Keratinocyte (primary cell): ENCODE results near the gene ARID5A. TPM values are rescaled to one million over a fixed set of nuclear protein-coding genes. Genes with fewer than 3 reads are reported as not detected.

Experiments
- DNase-seq: peaks from one replicate; pipeline ENCODE4 v3.0.0-alpha.2; 2011; ENCODE audit warnings: low read depth, missing footprints, low spot score
- FAIRE-seq: peaks from 2 replicates; lab custom pipeline; 2011; peaks lifted over from hg19 to GRCh38; lab: Jason Lieb, UNC
- H2AFZ ChIP-seq: 2 replicates; pipeline ENCODE4 v1.6.0; 2012; ENCODE audit warnings: low read length, control low read depth, inconsistent platforms; ENCODE audit not compliant: control insufficient read depth
- H3K27ac ChIP-seq: 2 replicates; pipeline ENCODE4 v1.5.1; 2011; ENCODE audit warnings: low read length; ENCODE audit not compliant: control insufficient read depth, insufficient read depth
- H3K27me3 ChIP-seq: 3 replicates; pipeline ENCODE4 v1.6.0; 2011; ENCODE audit warnings: low read length; ENCODE audit not compliant: control insufficient read depth, insufficient read depth; ENCODE audit errors: extremely low read depth
- H3K36me3 ChIP-seq, 2 experiments: 2 replicates in 1 of 2; 3 replicates in 1 of 2; pipeline ENCODE4 v1.5.1; 2011; ENCODE audit warnings: low read length in 2 of 2, mild to moderate bottlenecking in 1 of 2; ENCODE audit not compliant: control insufficient read depth in 2 of 2, insufficient read depth in 2 of 2; ENCODE audit errors: extremely low read depth in 1 of 2
- H3K4me1 ChIP-seq: 3 replicates; pipeline ENCODE4 v1.5.1; 2011; ENCODE audit warnings: low read length; ENCODE audit not compliant: control insufficient read depth, insufficient read depth; ENCODE audit errors: extremely low read depth
- H3K4me2 ChIP-seq: 3 replicates; pipeline ENCODE4 v1.6.0; 2011; ENCODE audit warnings: low read depth, low read length; ENCODE audit not compliant: control insufficient read depth, insufficient read depth; ENCODE audit errors: extremely low read depth
- H3K4me3 ChIP-seq, 3 experiments: fragments of 200-600 bp in 1 of 3; sonication (generic) in 1 of 3; 2 replicates in 2 of 3; 3 replicates in 1 of 3; pipeline ENCODE4 v1.5.1; 2011 to 2016; ENCODE audit warnings: low read length in 3 of 3, mild to moderate bottlenecking in 3 of 3, control low read depth in 2 of 3, inconsistent platforms in 1 of 3, low read depth in 1 of 3, mixed read lengths in 1 of 3, mixed run types in 1 of 3, moderate library complexity in 1 of 3; ENCODE audit not compliant: control insufficient read depth in 2 of 3, insufficient read depth in 2 of 3; ENCODE audit errors: extremely low read depth in 1 of 3
- H3K79me2 ChIP-seq: 2 replicates; pipeline ENCODE4 v1.6.0; 2012; ENCODE audit warnings: low read length; ENCODE audit not compliant: control insufficient read depth, insufficient read depth
- H3K9ac ChIP-seq: 3 replicates; pipeline ENCODE4 v1.6.0; 2011; ENCODE audit warnings: low read length; ENCODE audit not compliant: control insufficient read depth, insufficient read depth; ENCODE audit errors: extremely low read depth
- H3K9me1 ChIP-seq: 3 replicates; pipeline ENCODE4 v1.6.0; 2011; ENCODE audit warnings: low read length; ENCODE audit not compliant: control insufficient read depth, insufficient read depth; ENCODE audit errors: extremely low read depth
- H3K9me3 ChIP-seq: 2 replicates; pipeline ENCODE4 v1.5.1; 2012; ENCODE audit warnings: low read depth, low read length; ENCODE audit not compliant: control insufficient read depth
- H4K20me1 ChIP-seq: 3 replicates; pipeline ENCODE4 v1.6.0; 2011; ENCODE audit warnings: low read length; ENCODE audit not compliant: control insufficient read depth, insufficient read depth; ENCODE audit errors: extremely low read depth
- EZH2 ChIP-seq: IDR thresholded peaks from one replicate; pipeline ENCODE4 v1.6.1; 2012; ENCODE audit warnings: inconsistent platforms, mild to moderate bottlenecking, low read length, moderate library complexity
- dilution Hi-C: fragments of 300-500 bp; cut with MboI; formaldehyde crosslinking; loops from one replicate; pipeline ENCODE4 v1.7.0; 2020; ENCODE audit warnings: low sequenced_read_pairs; ENCODE audit not compliant: extremely low pct_ligation_motif_present
- polyA plus RNA-seq, 5 experiments: library from polyadenylated mRNA; depleted of rRNA in 3 of 5; stranded (reverse) in 3 of 5; stranded (forward) in 1 of 5; unstranded in 1 of 5; fragments of >200 nt; gene quantifications; 1 replicate in 1 of 5; 2 replicates in 3 of 5; 3 replicates in 1 of 5; pipeline versions ENCODE4 v1.2.1 to v1.2.3, GENCODE V29; 2011 to 2012; ENCODE audit warnings: missing spikeins in 2 of 5, low read depth in 1 of 5, low replicate concordance in 1 of 5
- TF ChIP-seq, protein P1 (sequence below), 3 experiments: IDR thresholded peaks in 1 of 3; conservative IDR thresholded peaks in 1 of 3; optimal IDR thresholded peaks in 1 of 3; 2 replicates in 2 of 3; 3 replicates in 1 of 3; pipeline versions ENCODE3 to v1.5.1; 2011; ENCODE audit warnings: low read length in 3 of 3, mild to moderate bottlenecking in 3 of 3, moderate library complexity in 2 of 3, control low read depth in 1 of 3, inconsistent platforms in 1 of 3; ENCODE audit not compliant: insufficient read depth in 2 of 3; ENCODE audit errors: extremely low read depth in 1 of 3

Gene ARID5A
- polyA plus RNA-seq, 1 donor (not counting 4 experiments of a cell fraction or from before 2014, with no cell fraction given), result 1.6 TPM

DNA sequence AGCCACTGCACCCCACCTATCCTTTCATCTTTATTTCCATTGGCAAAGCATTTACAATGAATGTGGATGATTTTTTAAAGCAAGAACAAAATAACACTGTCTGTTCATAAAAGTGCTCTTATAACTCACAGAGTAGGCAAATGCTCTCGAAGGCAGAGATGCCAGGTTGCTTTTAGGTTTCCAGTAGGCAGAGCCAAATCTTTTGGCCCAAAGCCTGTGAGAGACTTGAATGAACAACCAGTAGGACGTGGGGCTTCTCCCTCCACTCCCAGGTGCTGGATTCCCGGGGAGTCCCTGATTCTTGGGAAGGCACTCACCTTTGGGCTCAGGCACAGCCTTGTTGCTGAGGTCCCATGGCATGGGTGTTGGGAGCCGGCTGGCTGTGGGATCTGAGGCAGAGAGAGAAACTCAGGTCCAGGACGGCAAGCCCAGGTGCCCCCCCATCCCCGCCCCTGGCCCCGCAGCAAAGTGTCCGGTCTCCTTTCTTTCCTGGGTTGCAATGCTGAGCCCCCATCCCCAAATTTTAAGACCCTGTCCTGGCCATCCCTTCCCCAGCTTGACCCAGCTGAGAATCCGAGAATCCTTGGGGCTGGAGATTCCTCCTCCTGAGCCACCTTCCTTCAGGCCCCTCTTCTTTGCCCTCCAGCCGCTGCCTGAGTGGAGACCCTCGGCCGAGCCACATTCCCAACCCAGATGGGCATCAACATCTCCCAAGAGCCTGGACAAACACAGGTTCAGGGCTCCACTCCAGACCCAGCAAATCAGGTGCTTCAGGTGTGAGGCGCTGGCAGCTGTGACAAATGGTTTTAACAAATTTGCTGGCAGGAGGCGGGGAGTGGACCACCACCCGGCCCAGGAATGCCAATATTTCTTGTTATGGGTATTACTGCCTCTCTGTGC lies 37.2 kb upstream of the ARID5A start:
- no peak overlapping the region for H3K4me3 ChIP-seq
- peaks cover 24% of the 10 kb centered on the region for H3K27me3 ChIP-seq
- H3K79me2 ChIP-seq, result no peaks in the 10 kb centered on the region
- dilution Hi-C loops, result no loop called here
- no peak overlapping the region for H3K27ac ChIP-seq
- TF ChIP-seq EZH2, result no peak
- TF ChIP-seq, protein P1, sequence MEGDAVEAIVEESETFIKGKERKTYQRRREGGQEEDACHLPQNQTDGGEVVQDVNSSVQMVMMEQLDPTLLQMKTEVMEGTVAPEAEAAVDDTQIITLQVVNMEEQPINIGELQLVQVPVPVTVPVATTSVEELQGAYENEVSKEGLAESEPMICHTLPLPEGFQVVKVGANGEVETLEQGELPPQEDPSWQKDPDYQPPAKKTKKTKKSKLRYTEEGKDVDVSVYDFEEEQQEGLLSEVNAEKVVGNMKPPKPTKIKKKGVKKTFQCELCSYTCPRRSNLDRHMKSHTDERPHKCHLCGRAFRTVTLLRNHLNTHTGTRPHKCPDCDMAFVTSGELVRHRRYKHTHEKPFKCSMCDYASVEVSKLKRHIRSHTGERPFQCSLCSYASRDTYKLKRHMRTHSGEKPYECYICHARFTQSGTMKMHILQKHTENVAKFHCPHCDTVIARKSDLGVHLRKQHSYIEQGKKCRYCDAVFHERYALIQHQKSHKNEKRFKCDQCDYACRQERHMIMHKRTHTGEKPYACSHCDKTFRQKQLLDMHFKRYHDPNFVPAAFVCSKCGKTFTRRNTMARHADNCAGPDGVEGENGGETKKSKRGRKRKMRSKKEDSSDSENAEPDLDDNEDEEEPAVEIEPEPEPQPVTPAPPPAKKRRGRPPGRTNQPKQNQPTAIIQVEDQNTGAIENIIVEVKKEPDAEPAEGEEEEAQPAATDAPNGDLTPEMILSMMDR (optimal IDR thresholded peaks at IDR 0.05 in 1 of 3, IDR thresholded peaks at IDR 0.05 in 1 of 3, conservative IDR thresholded peaks at IDR 0.05 in 1 of 3; ENCODE audit: extremely low read depth in 1 of 3, insufficient read depth in 2 of 3, low read length in 3 of 3), result no peak
- H3K4me2 ChIP-seq, result no peak overlapping the region
- DNase-seq, result no peak
- no peaks in the 10 kb centered on the region for H3K36me3 ChIP-seq
- FAIRE-seq, result no peak
- peaks cover 4% of the 10 kb centered on the region for H3K4me1 ChIP-seq
- no peaks in the 10 kb centered on the region for H3K9me3 ChIP-seq
- H2AFZ ChIP-seq, result no peak overlapping the region
- H3K9me1 ChIP-seq, result no peaks in the 10 kb centered on the region
- no peaks in the 10 kb centered on the region for H4K20me1 ChIP-seq
- no peak overlapping the region for H3K9ac ChIP-seq

DNA sequence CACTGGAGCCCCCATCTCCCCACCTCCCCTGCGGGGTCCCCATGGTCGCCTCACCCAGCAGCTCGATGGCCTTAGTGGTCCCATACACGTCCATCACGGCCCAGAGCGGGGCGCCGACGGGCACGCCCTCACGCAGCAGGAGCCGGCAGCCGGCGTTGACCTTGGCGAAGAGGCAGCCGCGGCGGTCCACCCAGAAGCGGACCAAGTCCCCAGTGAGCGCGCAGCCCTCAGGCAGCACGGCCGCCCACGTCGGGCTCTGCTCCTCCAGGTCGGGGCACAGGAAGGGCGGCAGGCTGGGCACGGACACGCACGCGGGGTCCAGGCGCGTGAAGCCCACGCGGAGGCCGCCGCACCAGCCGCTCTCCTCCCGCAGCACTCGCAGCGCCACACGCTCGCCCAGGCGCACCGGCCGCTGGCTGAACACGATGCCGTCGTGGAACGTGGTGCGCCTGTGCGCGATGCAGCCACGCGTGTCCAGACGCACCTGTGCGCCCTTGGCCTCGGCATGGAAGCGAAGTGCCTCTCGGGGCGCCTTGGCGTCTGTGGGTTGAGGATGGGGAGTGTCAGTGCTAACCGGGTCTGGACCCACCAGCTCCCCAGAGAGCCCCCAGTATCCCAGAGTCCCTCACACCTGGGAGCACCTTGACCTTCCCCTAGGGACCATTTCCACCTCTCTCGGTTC lies 36.0 kb upstream of the ARID5A start:
- H3K9ac ChIP-seq, result no peak overlapping the region
- H3K4me3 ChIP-seq, result no peak overlapping the region
- H3K9me1 ChIP-seq, result no peaks in the 10 kb centered on the region
- FAIRE-seq (no peak), DNase-seq (no peak)
- H3K4me1 ChIP-seq, result peaks cover 11% of the 10 kb centered on the region
- H3K79me2 ChIP-seq, result no peaks in the 10 kb centered on the region
- TF ChIP-seq, protein P1 (optimal IDR thresholded peaks at IDR 0.05 in 1 of 3, IDR thresholded peaks at IDR 0.05 in 1 of 3, conservative IDR thresholded peaks at IDR 0.05 in 1 of 3; ENCODE audit: extremely low read depth in 1 of 3, insufficient read depth in 2 of 3, low read length in 3 of 3), result no peak
- peaks cover 24% of the 10 kb centered on the region for H3K27me3 ChIP-seq
- H2AFZ ChIP-seq, result no peak overlapping the region
- H3K36me3 ChIP-seq, result no peaks in the 10 kb centered on the region
- H3K4me2 ChIP-seq, result no peak overlapping the region
- no peaks in the 10 kb centered on the region for H3K9me3 ChIP-seq
- H3K27ac ChIP-seq, result no peak overlapping the region
- no peaks in the 10 kb centered on the region for H4K20me1 ChIP-seq
- dilution Hi-C loops, result no loop called here
